Measurements from ENCODE around the gene PTPN1.

Gene PTPN1

GRCh38 chr20:50514035-50514337, 3.8 kb downstream of the PTPN1 start:
- no peak overlapping the region for H3K4me3 ChIP-seq (ENCODE audit: low read depth, low read length)
- no peaks in the 10 kb centered on the region for H3K9me3 ChIP-seq (ENCODE audit: control insufficient read depth, insufficient read depth, low read depth, low read length)
- no peaks in the 10 kb centered on the region for H3K36me3 ChIP-seq (ENCODE audit: control insufficient read depth in 2 of 2, insufficient read depth in 1 of 2, low read length in 2 of 2)
- CTCF ChIA-PET: interaction anchor here (1.0 to 2.8 kb wide), 3 partner anchors 22 to 74 kb away, joined by 3 to 25 read pairs (median 3); no protein-coding TSS in a partner anchor
- POLR2A ChIA-PET: interaction anchor here (0.7 kb wide), 1 partner anchor 61 kb away, joined by 3 read pairs; no protein-coding TSS in a partner anchor
- TF ChIP-seq GFI1B (tag by site-specific recombination; IDR thresholded peaks at IDR 0.05): no peak
- TF ChIP-seq ZNF626 (tag by site-specific recombination; IDR thresholded peaks at IDR 0.05): no peak
- no peak for TF ChIP-seq ZNF510 (tag by site-specific recombination; IDR thresholded peaks at IDR 0.05; ENCODE audit: insufficient replicate concordance)
- no peak for TF ChIP-seq ZNF184 (tag by site-specific recombination; IDR thresholded peaks at IDR 0.05)
- TF ChIP-seq ZNF302 (tag by site-specific recombination; IDR thresholded peaks at IDR 0.05; ENCODE audit: low read depth): no peak
- no peak for TF ChIP-seq ZNF10 (tag by site-specific recombination; IDR thresholded peaks at IDR 0.05)
- TF ChIP-seq ZNF37A (tag by site-specific recombination; IDR thresholded peaks at IDR 0.05): no peak
- no peak for TF ChIP-seq ZNF423 (tag by site-specific recombination; IDR thresholded peaks at IDR 0.05)
- no peak for TF ChIP-seq GLIS1 (tag by site-specific recombination; IDR thresholded peaks at IDR 0.05)
- TF ChIP-seq ZNF664 (tag by site-specific recombination; IDR thresholded peaks at IDR 0.05): no peak
- TF ChIP-seq ZNF518A (tag by site-specific recombination; conservative IDR thresholded peaks at IDR 0.05; ENCODE audit: low read depth): no peak
- no peak for TF ChIP-seq ZBTB11 (tag by site-specific recombination; conservative IDR thresholded peaks at IDR 0.05; ENCODE audit: low read depth)
- H3K4me1 ChIP-seq (ENCODE audit: control insufficient read depth, insufficient read depth, low read length): peaks cover 37% of the 10 kb centered on the region
- H3K27ac ChIP-seq (ENCODE audit: extremely low read depth, low read depth, low read length): no peak overlapping the region

GRCh38 chr20:50514750-50515149, 4.6 kb downstream of the PTPN1 start:
- Histone ChIP-seq H3K27ac (ENCODE audit: extremely low read depth, low read depth, low read length) (no peak overlapping the region), H3K4me1 (ENCODE audit: control insufficient read depth, insufficient read depth, low read length) (peaks cover 35% of the 10 kb centered on the region), H3K4me3 (ENCODE audit: low read depth, low read length) (no peak overlapping the region), H3K9me3 (ENCODE audit: control insufficient read depth, insufficient read depth, low read depth, low read length) (no peaks in the 10 kb centered on the region), H3K36me3 (ENCODE audit: control insufficient read depth in 2 of 2, insufficient read depth in 1 of 2, low read length in 2 of 2) (peaks cover 0 to 2% of the 10 kb centered on the region in 2 experiments; a peak in 1 of 3 replicates)
- no peak for TF ChIP-seq ZBTB44 (tag by site-specific recombination; IDR thresholded peaks at IDR 0.05)
- TF ChIP-seq ZNF211 (tag by site-specific recombination; IDR thresholded peaks at IDR 0.05; ENCODE audit: low read depth): no peak
- TF ChIP-seq ZNF792 (tag by site-specific recombination; IDR thresholded peaks at IDR 0.05): no peak
- no peak for TF ChIP-seq ZNF624 (tag by site-specific recombination; IDR thresholded peaks at IDR 0.05)
- no peak for TF ChIP-seq HIC1 (tag by site-specific recombination; IDR thresholded peaks at IDR 0.05)
- no peak for TF ChIP-seq ZNF707 (tag by site-specific recombination; IDR thresholded peaks at IDR 0.05)
- no peak for TF ChIP-seq ZNF768 (tag by site-specific recombination; IDR thresholded peaks at IDR 0.05)
- no peak for TF ChIP-seq ZNF585B (tag by site-specific recombination; IDR thresholded peaks at IDR 0.05)
- no peak for TF ChIP-seq SCRT2 (tag by site-specific recombination; IDR thresholded peaks at IDR 0.05)
- no peak for TF ChIP-seq BCL11A (tag by site-specific recombination; IDR thresholded peaks at IDR 0.05; ENCODE audit: low read depth)
- no peak for TF ChIP-seq HOXD13 (CRISPR knock-in tag; IDR thresholded peaks at IDR 0.05; ENCODE audit: borderline replicate concordance)
- POLR2A ChIA-PET: no interaction called here
- CTCF ChIA-PET: interaction anchor here (0.6 to 1.5 kb wide), 4 partner anchors 22 to 74 kb away, joined by 3 to 4 read pairs (median 3); no protein-coding TSS in a partner anchor
